K562 (cell line): ENCODE data around the gene MGAT5. TPM values are rescaled to one million over a fixed set of nuclear protein-coding genes. Genes with fewer than 3 reads are reported as not detected.

Source experiments
- ATAC-seq: fragments of 200-7000 bp; cut with Tn5 transposase; 3 replicates; pipeline ENCODE4 v1.9.1; 2020; ENCODE audit warnings: moderate library complexity
- BruUV-seq: library from RNA; stranded (reverse); fragments of 400-500 nt; replicated peaks from 2 replicates; lab custom pipeline; 2021; lab: Mats Ljungman, UMichigan
- CTCF ChIA-PET: fragments of 300-600 bp; formaldehyde crosslinking; extraction: SDS; loops from one replicate; lab custom pipeline; 2021; ENCODE audit warnings: low intra/inter-chr PET ratio; lab: Yijun Ruan, JAX
- POLR2A ChIA-PET: fragments of 300-600, 350-650 bp; sonication (Branson Sonifier 250); formaldehyde crosslinking; extraction: SDS; loops from one replicate; lab custom pipeline; 2021; ENCODE audit warnings: antibody characterized with exemption, inconsistent platforms; lab: Yijun Ruan, JAX
- DNase-seq, 4 experiments: peaks; one replicate each; pipeline versions ENCODE4 v3.0.0 to v3.0.0-alpha.2; 2011 to 2018; ENCODE audit warnings: low spot score in 3 of 4, mixed read lengths in 3 of 4; ENCODE audit errors: extremely low read depth in 1 of 4
- FAIRE-seq: peaks from 2 replicates; lab custom pipeline; 2011; peaks lifted over from hg19 to GRCh38; lab: Jason Lieb, UNC
- H2AFZ ChIP-seq: 2 replicates; pipeline ENCODE4 v1.6.0; 2011; ENCODE audit warnings: low read depth, low read length, control low read depth, inconsistent platforms
- H3K27ac ChIP-seq: fragments of 200-600 bp; 3 replicates; pipeline ENCODE4 v1.8.0; 2011; ENCODE audit warnings: low read depth, mild to moderate bottlenecking, control low read depth, inconsistent platforms, low read length, moderate library complexity, mixed read lengths; ENCODE audit errors: extremely low read depth
- H3K27me3 ChIP-seq, 2 experiments: fragments of 300-600 bp in 1 of 2; 2 replicates in 1 of 2; 3 replicates in 1 of 2; pipeline versions ENCODE4 v1.6.0 to v1.8.0; 2011; ENCODE audit warnings: inconsistent platforms in 2 of 2, low read length in 2 of 2, mild to moderate bottlenecking in 1 of 2, mixed read lengths in 1 of 2, moderate library complexity in 1 of 2; ENCODE audit not compliant: control insufficient read depth in 2 of 2, insufficient read depth in 2 of 2
- H3K36me3 ChIP-seq: fragments of 300-600 bp; 3 replicates; pipeline ENCODE4 v1.8.0; 2011; ENCODE audit warnings: mild to moderate bottlenecking, low read length, inconsistent platforms; ENCODE audit not compliant: control insufficient read depth, insufficient read depth
- H3K4me1 ChIP-seq, 2 experiments: fragments of 200-600 bp in 1 of 2; replicated peaks in 1 of 2; 2 replicates in 1 of 2; 3 replicates in 1 of 2; pipeline versions ENCODE4 v1.5.1 to v1.8.0; 2011; ENCODE audit warnings: inconsistent platforms in 2 of 2, low read length in 2 of 2, mild to moderate bottlenecking in 1 of 2, mixed read lengths in 1 of 2, moderate library complexity in 1 of 2; ENCODE audit not compliant: control insufficient read depth in 2 of 2, insufficient read depth in 2 of 2
- H3K4me2 ChIP-seq: 2 replicates; pipeline ENCODE4 v1.6.1; 2011; ENCODE audit warnings: low read length, control low read depth, inconsistent platforms, mixed read lengths; ENCODE audit not compliant: insufficient read depth
- H3K4me3 ChIP-seq: fragments of 200-600 bp; sonication (generic), shearing (Covaris generic); 2 replicates; pipeline ENCODE4 v1.5.1; 2016; ENCODE audit warnings: control low read depth, inconsistent platforms
- H3K79me2 ChIP-seq: fragments of 200-600 bp; 3 replicates; pipeline ENCODE4 v1.8.0; 2011; ENCODE audit warnings: low read length, inconsistent platforms; ENCODE audit not compliant: control insufficient read depth, insufficient read depth
- H3K9ac ChIP-seq, 2 experiments: 2 replicates each; pipeline versions ENCODE4 v1.6.0 to v1.6.1; 2011; ENCODE audit warnings: low read depth in 2 of 2, low read length in 2 of 2, control low read depth in 1 of 2, inconsistent platforms in 1 of 2, mild to moderate bottlenecking in 1 of 2, mixed read lengths in 1 of 2; ENCODE audit not compliant: insufficient read depth in 1 of 2
- H3K9me1 ChIP-seq: one replicate; pipeline ENCODE4 v1.6.0; 2011; ENCODE audit warnings: inconsistent platforms, mild to moderate bottlenecking, low read length, moderate library complexity; ENCODE audit not compliant: control insufficient read depth, insufficient read depth
- H3K9me3 ChIP-seq: replicated peaks from 2 replicates; pipeline ENCODE4 v1.5.1; 2011; ENCODE audit warnings: low read depth, low read length, inconsistent platforms; ENCODE audit not compliant: control insufficient read depth, insufficient read depth
- H4K20me1 ChIP-seq: replicated peaks from 2 replicates; pipeline ENCODE4 v1.6.1; 2011; ENCODE audit warnings: low read length, inconsistent platforms, mixed read lengths; ENCODE audit not compliant: control insufficient read depth, insufficient read depth
- NEUROD1 ChIP-seq: fragments of 150-350 bp; IDR thresholded peaks from 2 replicates; pipeline ENCODE4 v1.6.1; 2014; ENCODE audit warnings: borderline replicate concordance, low read length, low read depth; ENCODE audit not compliant: partially characterized antibody
- SIRT6 ChIP-seq: IDR thresholded peaks from one replicate; pipeline ENCODE4 v1.6.1; 2012; ENCODE audit warnings: low read depth, mild to moderate bottlenecking, control low read depth, inconsistent platforms, low read length, moderate library complexity
- TAF1 ChIP-seq: IDR thresholded peaks from 2 replicates; pipeline ENCODE4 v1.6.1; 2011; ENCODE audit warnings: mild to moderate bottlenecking, low read length, moderate library complexity; ENCODE audit not compliant: insufficient read depth, control insufficient read depth, severe bottlenecking; ENCODE audit errors: extremely low read depth
- ZNF146 ChIP-seq: IDR thresholded peaks from one replicate; pipeline ENCODE4 v1.6.1; 2018; ENCODE audit warnings: missing compliant biosample characterization; ENCODE audit not compliant: unreplicated experiment
- WGBS: fragments of 100-300 bp; shearing (Covaris generic); methylation state at CpG from one replicate; pipeline ENCODE4 v1.1.6; 2016; ENCODE audit warnings: low coverage, mixed read lengths; ENCODE audit not compliant: insufficient coverage; ENCODE audit errors: missing lambda C conversion rate; 5-methylcytosine and 5-hydroxymethylcytosine counted together
- in situ Hi-C: fragments of 300-500 bp; cut with MboI; formaldehyde crosslinking; loops from 4 replicates; pipeline ENCODE4 v1.15.0; 2018; ENCODE audit warnings: inconsistent platforms, mixed read lengths
- intact Hi-C: fragments of 100-400 bp; cut with micrococcal nuclease; formaldehyde crosslinking; loops from 2 replicates; pipeline ENCODE4 v1.14.2; 2022
- polyA plus RNA-seq, 8 experiments: library from polyadenylated mRNA; depleted of rRNA in 4 of 8; stranded (reverse) in 5 of 8; unstranded in 3 of 8; fragments of >200 nt; fragmentation: Nextera tagmentation in 2 of 8; fragmentation: Illumina TruSeq in 1 of 8; extraction: Ambion mirVana in 2 of 8; extraction: Trizol in 1 of 8; gene quantifications; 2 replicates each; pipeline versions ENCODE4 v1.2.1 to v1.2.3, GENCODE V29; 2011 to 2014; ENCODE audit warnings: inconsistent platforms in 1 of 8, missing spikeins in 1 of 8
- total RNA-seq, 7 experiments: library from RNA; depleted of rRNA in 6 of 7; stranded (reverse); fragments of >200 nt in 6 of 7; fragmentation: Illumina TruSeq in 2 of 7; extraction: Trizol in 2 of 7; gene quantifications; 2 replicates each; pipeline versions ENCODE4 v1.2.1 to v1.2.3, GENCODE V29; 2011 to 2021; ENCODE audit warnings: low replicate concordance in 1 of 7
- TF ChIP-seq, protein P1 (sequence below): sonication (generic); formaldehyde crosslinking; IDR thresholded peaks from 2 replicates; pipeline ENCODE4 v1.9.0; 2022; ENCODE audit warnings: mild to moderate bottlenecking, missing genetic modification reagents

Gene MGAT5
- total and polyA plus RNA-seq, 9 of the 15 experiments (the other 6 are each of a cell fraction or from before 2014, with no cell fraction given): 1.6 to 18.6 (median 11.1) TPM

DNA sequence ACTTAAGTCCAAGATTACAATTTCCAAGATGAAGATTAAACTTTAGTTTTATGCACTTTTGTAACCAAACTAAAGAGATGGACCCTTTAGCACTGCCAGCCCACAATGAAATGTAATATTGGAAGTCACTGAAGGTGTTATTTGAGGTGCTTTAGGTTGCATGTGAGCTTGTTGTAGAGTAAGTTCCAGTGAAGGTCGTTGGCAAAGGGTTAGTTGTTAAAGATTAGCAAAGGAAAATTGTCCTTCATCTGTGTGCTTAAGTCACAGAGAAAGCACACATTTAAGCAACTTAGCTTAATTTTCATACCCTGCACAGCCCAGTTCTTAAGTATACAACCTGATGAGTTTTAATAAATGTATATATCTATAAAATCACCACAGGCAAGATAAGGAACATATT, 46.7 kb downstream of the MGAT5 start:
- FAIRE-seq (no peak), DNase-seq (no peak), ATAC-seq (no peak)
- Histone ChIP-seq H3K9ac (no peak overlapping the region), H3K4me2 (no peak overlapping the region), H3K9me1 (no peaks in the 10 kb centered on the region), H3K4me3 (no peak overlapping the region), H3K9me3 (no peaks in the 10 kb centered on the region), H3K4me1 (no peaks in the 10 kb centered on the region), H4K20me1 (no peaks in the 10 kb centered on the region), H3K36me3 (no peaks in the 10 kb centered on the region), H3K27ac (no peak overlapping the region), H3K79me2 (no peaks in the 10 kb centered on the region), H3K27me3 (no peaks in the 10 kb centered on the region), H2AFZ (no peak overlapping the region)
- POLR2A ChIA-PET: interaction anchor here (0.9 kb wide), 1 partner anchor 9 kb away, joined by 4 read pairs; no protein-coding TSS in a partner anchor
- in situ Hi-C loops: no loop called here
- WGBS: 0% methylated on average over 1 of the region's 1 CpG
- no TSS peak for BruUV-seq
- TF ChIP-seq NEUROD1 (no peak), TAF1 (no peak), SIRT6 (no peak), ZNF146 (CRISPR knock-in tag) (no peak)
- TF ChIP-seq, protein P1, sequence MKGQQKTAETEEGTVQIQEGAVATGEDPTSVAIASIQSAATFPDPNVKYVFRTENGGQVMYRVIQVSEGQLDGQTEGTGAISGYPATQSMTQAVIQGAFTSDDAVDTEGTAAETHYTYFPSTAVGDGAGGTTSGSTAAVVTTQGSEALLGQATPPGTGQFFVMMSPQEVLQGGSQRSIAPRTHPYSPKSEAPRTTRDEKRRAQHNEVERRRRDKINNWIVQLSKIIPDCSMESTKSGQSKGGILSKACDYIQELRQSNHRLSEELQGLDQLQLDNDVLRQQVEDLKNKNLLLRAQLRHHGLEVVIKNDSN: no peak
- CTCF ChIA-PET: no interaction called here
- intact Hi-C loops: no loop called here
